Endothelial cell of umbilical vein (primary cell): ENCODE data around the gene SPRR3. TPM values are rescaled to one million over a fixed set of nuclear protein-coding genes. Genes with fewer than 3 reads are reported as not detected.

ENCODE experiments used
- BruUV-seq: library from RNA; stranded (reverse); fragments of 400-500 nt; replicated peaks from 2 replicates; lab custom pipeline; 2021; lab: Mats Ljungman, UMichigan
- CTCF ChIA-PET: fragments of 300-600, 350-600 bp; sonication (Branson Sonifier 250); formaldehyde crosslinking; loops from one replicate; lab custom pipeline; 2021; ENCODE audit warnings: antibody characterized with exemption, inconsistent platforms; lab: Charles Lee
- POLR2A ChIA-PET: fragments of 300-600, 350-600 bp; sonication (Branson Sonifier 250); formaldehyde crosslinking; loops from one replicate; lab custom pipeline; 2021; ENCODE audit warnings: antibody characterized with exemption, inconsistent platforms; lab: Charles Lee
- DNase-seq: peaks from one replicate; pipeline ENCODE4 v3.0.0-alpha.2; 2011; ENCODE audit warnings: low read depth, low spot score
- FAIRE-seq: peaks from 2 replicates; lab custom pipeline; 2011; peaks lifted over from hg19 to GRCh38; lab: Jason Lieb, UNC
- H2AFZ ChIP-seq: 2 replicates; pipeline ENCODE4 v1.6.0; 2012; ENCODE audit warnings: low read depth, low read length, control low read depth, inconsistent platforms
- H3K27ac ChIP-seq: 2 replicates; pipeline ENCODE4 v1.5.1; 2011; ENCODE audit warnings: low read depth, mild to moderate bottlenecking, control low read depth, low read length, moderate library complexity; ENCODE audit not compliant: insufficient read depth
- H3K27me3 ChIP-seq, 2 experiments: 2 replicates each; pipeline versions ENCODE4 v1.6.0 to v1.6.1; 2011; ENCODE audit warnings: low read length in 2 of 2, mixed read lengths in 1 of 2; ENCODE audit not compliant: control insufficient read depth in 2 of 2, insufficient read depth in 2 of 2
- H3K36me3 ChIP-seq, 2 experiments: 2 replicates in 1 of 2; 3 replicates in 1 of 2; pipeline ENCODE4 v1.5.1; 2011; ENCODE audit warnings: low read length in 2 of 2, mild to moderate bottlenecking in 1 of 2, moderate library complexity in 1 of 2; ENCODE audit not compliant: control insufficient read depth in 2 of 2, insufficient read depth in 2 of 2; ENCODE audit errors: extremely low read depth in 1 of 2
- H3K4me1 ChIP-seq: 3 replicates; pipeline ENCODE4 v1.5.1; 2011; ENCODE audit warnings: mild to moderate bottlenecking, low read length; ENCODE audit not compliant: control insufficient read depth, insufficient read depth; ENCODE audit errors: extremely low read depth
- H3K4me2 ChIP-seq: 2 replicates; pipeline ENCODE4 v1.6.1; 2011; ENCODE audit warnings: low read length, control low read depth, mixed read lengths; ENCODE audit not compliant: insufficient read depth
- H3K4me3 ChIP-seq, 3 experiments: fragments of 200-600 bp in 1 of 3; sonication (generic), shearing (Covaris generic) in 1 of 3; replicated peaks in 1 of 3; 2 replicates each; pipeline ENCODE4 v1.5.1; 2011 to 2016; ENCODE audit warnings: control low read depth in 3 of 3, low read length in 3 of 3, mild to moderate bottlenecking in 2 of 3, inconsistent platforms in 1 of 3, low read depth in 1 of 3, moderate library complexity in 1 of 3; ENCODE audit not compliant: insufficient read depth in 1 of 3
- H3K79me2 ChIP-seq: 2 replicates; pipeline ENCODE4 v1.6.0; 2012; ENCODE audit warnings: low read length, inconsistent platforms; ENCODE audit not compliant: control insufficient read depth, insufficient read depth
- H3K9ac ChIP-seq: replicated peaks from 2 replicates; pipeline ENCODE3; 2011; ENCODE audit warnings: low read length, control low read depth; ENCODE audit not compliant: insufficient read depth; ENCODE audit errors: extremely low read depth
- H3K9me1 ChIP-seq: replicated peaks from 3 replicates; pipeline ENCODE4 v1.6.0; 2011; ENCODE audit warnings: mild to moderate bottlenecking, low read length; ENCODE audit not compliant: control insufficient read depth, insufficient read depth; ENCODE audit errors: extremely low read depth
- H3K9me3 ChIP-seq: replicated peaks from 2 replicates; pipeline ENCODE4 v1.5.1; 2012; ENCODE audit warnings: low read length, inconsistent platforms; ENCODE audit not compliant: control insufficient read depth, insufficient read depth
- H4K20me1 ChIP-seq: replicated peaks from 2 replicates; pipeline ENCODE3; 2011; ENCODE audit warnings: mild to moderate bottlenecking, low read length; ENCODE audit not compliant: control insufficient read depth, insufficient read depth; ENCODE audit errors: extremely low read depth
- CTCF ChIP-seq, 2 donors: IDR thresholded peaks; 1 replicate in 1 of 2; 2 replicates in 1 of 2; pipeline ENCODE4 v1.5.1; 2011; ENCODE audit warnings: low read length in 2 of 2, mild to moderate bottlenecking in 2 of 2, moderate library complexity in 2 of 2, control low read depth in 1 of 2, inconsistent platforms in 1 of 2, low read depth in 1 of 2; ENCODE audit not compliant: insufficient read depth in 1 of 2; ENCODE audit errors: extremely low read depth in 1 of 2
- EZH2 ChIP-seq: IDR thresholded peaks from 2 replicates; pipeline ENCODE4 v1.6.1; 2012; ENCODE audit warnings: borderline replicate concordance, low read depth, mild to moderate bottlenecking, moderate library complexity, low read length, inconsistent platforms; ENCODE audit not compliant: severe bottlenecking
- FOS ChIP-seq: IDR thresholded peaks from 2 replicates; pipeline ENCODE4 v1.6.1; 2011; ENCODE audit warnings: mild to moderate bottlenecking, low read length, moderate library complexity, borderline replicate concordance; ENCODE audit not compliant: insufficient read depth
- GATA2 ChIP-seq: IDR thresholded peaks from 2 replicates; pipeline ENCODE4 v1.7.0; 2011; ENCODE audit warnings: low read depth, mild to moderate bottlenecking, moderate library complexity, mixed read lengths, low read length; ENCODE audit not compliant: insufficient read length, insufficient read depth
- JUN ChIP-seq: IDR thresholded peaks from 2 replicates; pipeline ENCODE4 v1.6.1; 2011; ENCODE audit warnings: borderline replicate concordance, low read depth; ENCODE audit not compliant: insufficient read length, insufficient read depth
- MAX ChIP-seq: IDR thresholded peaks from 2 replicates; pipeline ENCODE4 v1.6.1; 2011; ENCODE audit not compliant: insufficient read depth, insufficient read length
- MYC ChIP-seq: IDR thresholded peaks from one replicate; pipeline ENCODE4 v1.6.1; 2011; ENCODE audit warnings: mild to moderate bottlenecking, low read depth, low read length
- POLR2A ChIP-seq: IDR thresholded peaks from 2 replicates; pipeline ENCODE4 v1.6.1; 2012; ENCODE audit warnings: low read depth, mild to moderate bottlenecking, control low read depth, low read length
- POLR2AphosphoS5 ChIP-seq: IDR thresholded peaks from 2 replicates; pipeline ENCODE4 v1.6.1; 2012; ENCODE audit warnings: low read depth, mild to moderate bottlenecking, control low read depth, low read length, moderate library complexity; ENCODE audit not compliant: insufficient read depth
- dilution Hi-C: fragments of 300-500 bp; cut with MboI; formaldehyde crosslinking; loops from one replicate; pipeline ENCODE4 v1.15.0; 2019; ENCODE audit warnings: low sequenced_read_pairs; ENCODE audit not compliant: extremely low pct_ligation_motif_present
- intact Hi-C: fragments of 100-400 bp; cut with micrococcal nuclease; formaldehyde crosslinking; loops from one replicate; pipeline ENCODE4 v1.10.0; 2022
- polyA plus RNA-seq, 4 experiments: library from polyadenylated mRNA; depleted of rRNA in 3 of 4; stranded (reverse) in 3 of 4; unstranded in 1 of 4; fragments of >200 nt; gene quantifications; 2 replicates each; pipeline versions ENCODE4 v1.2.1 to v1.2.3, GENCODE V29; 2011 to 2012; ENCODE audit warnings: missing spikeins in 1 of 4
- total RNA-seq: library from RNA; stranded (reverse); gene quantifications from 2 replicates; pipeline ENCODE4 v1.2.3, GENCODE V29; 2021

Gene SPRR3
- total and polyA plus RNA-seq, 2 donors (not counting 3 experiments of a cell fraction or from before 2014, with no cell fraction given): not detected

- intact Hi-C loops: no loop called here
Measured at GRCh38 chr1:153032073-153032472, 30.5 kb downstream of the SPRR3 start.

More at GRCh38 chr1:153032073-153032472, 30.5 kb downstream of the SPRR3 start:
- Histone ChIP-seq H4K20me1 (no peaks in the 10 kb centered on the region), H3K4me2 (no peak overlapping the region), H3K9me3 (no peaks in the 10 kb centered on the region), H3K4me1 (no peaks in the 10 kb centered on the region), H3K9me1 (no peaks in the 10 kb centered on the region), H3K27ac (no peak overlapping the region), H2AFZ (no peak overlapping the region), H3K36me3 (no peaks in the 10 kb centered on the region), H3K4me3 (no peak overlapping the region), H3K27me3 (no peaks in the 10 kb centered on the region), H3K9ac (no peak overlapping the region), H3K79me2 (no peaks in the 10 kb centered on the region)
- ChIA-PET POLR2A (no interaction called here), CTCF (no interaction called here)
- DNase-seq: no peak
- dilution Hi-C loops: no loop called here
- no TSS peak for BruUV-seq
- no peak for TF ChIP-seq GATA2
- TF ChIP-seq FOS: no peak
- TF ChIP-seq EZH2: no peak
- no peak for TF ChIP-seq MAX
- TF ChIP-seq CTCF (IDR thresholded peaks at IDR 0.05; ENCODE audit: extremely low read depth in 1 of 2, insufficient read depth in 1 of 2, low read depth in 1 of 2, low read length in 2 of 2): no peak
- no peak for TF ChIP-seq JUN
- TF ChIP-seq POLR2AphosphoS5: no peak
- no peak for TF ChIP-seq MYC
- TF ChIP-seq POLR2A: no peak
- no peak for FAIRE-seq
